Suprapubic skin (tissue), 4 donors: Measurements from ENCODE around the gene TTLL5. TPM values are rescaled to one million over a fixed set of nuclear protein-coding genes. Genes with fewer than 3 reads are reported as not detected.

Experiments used
- DNase-seq, 2 donors: peaks; one replicate each; pipeline ENCODE4 v3.0.0-alpha.2; 2019; ENCODE audit warnings: low spot score in 2 of 2
- H3K27ac ChIP-seq: fragments of 200-600 bp; sonication (generic); one replicate; pipeline ENCODE4 v1.5.1; 2019
- H3K27me3 ChIP-seq: fragments of 200-600 bp; sonication (generic); one replicate; pipeline ENCODE4 v1.5.1; 2019
- H3K36me3 ChIP-seq: fragments of 200-600 bp; sonication (generic); one replicate; pipeline ENCODE4 v1.5.1; 2019
- H3K4me1 ChIP-seq: fragments of 200-600 bp; sonication (generic); one replicate; pipeline ENCODE4 v1.5.1; 2019
- H3K4me3 ChIP-seq: fragments of 200-600 bp; sonication (generic); one replicate; pipeline ENCODE4 v1.5.1; 2019; ENCODE audit warnings: mild to moderate bottlenecking
- H3K9me3 ChIP-seq: fragments of 200-600 bp; sonication (generic); one replicate; pipeline ENCODE4 v1.5.1; 2019
- EP300 ChIP-seq: sonication (generic); formaldehyde crosslinking; IDR thresholded peaks from one replicate; pipeline ENCODE4 v1.6.1; 2017; ENCODE audit warnings: antibody characterized with exemption
- POLR2A ChIP-seq, 2 donors: fragments of 450-650 bp; IDR thresholded peaks; one replicate each; pipeline ENCODE4 v1.6.1; 2017; ENCODE audit warnings: antibody characterized with exemption in 2 of 2, mild to moderate bottlenecking in 2 of 2, moderate library complexity in 2 of 2
- POLR2AphosphoS5 ChIP-seq, 3 donors: sonication (generic); formaldehyde crosslinking; IDR thresholded peaks; one replicate each; pipeline ENCODE4 v1.6.1; 2017; ENCODE audit warnings: antibody characterized with exemption in 3 of 3
- WGBS: methylation state at CpG from one replicate; pipeline ENCODE4 v1.1.5; 2018; 5-methylcytosine and 5-hydroxymethylcytosine counted together
- total RNA-seq, 4 donors: library from RNA; depleted of rRNA; stranded (reverse); fragments of >200 nt; gene quantifications; one replicate each; pipeline ENCODE4 v1.1.0, GENCODE V29; 2016
- TF ChIP-seq, protein P1 (sequence below), 2 donors: fragments of 200-600 bp in 1 of 2; fragments of 450-650 bp in 1 of 2; sonication (generic) in 1 of 2; IDR thresholded peaks; one replicate each; pipeline ENCODE4 v1.5.1; 2016 to 2019; ENCODE audit warnings: antibody characterized with exemption in 2 of 2, mild to moderate bottlenecking in 1 of 2, moderate library complexity in 1 of 2

Gene TTLL5
- total RNA-seq, 4 donors from 2014 or later = 24.4 to 56.4 (median 34.8) TPM

DNA sequence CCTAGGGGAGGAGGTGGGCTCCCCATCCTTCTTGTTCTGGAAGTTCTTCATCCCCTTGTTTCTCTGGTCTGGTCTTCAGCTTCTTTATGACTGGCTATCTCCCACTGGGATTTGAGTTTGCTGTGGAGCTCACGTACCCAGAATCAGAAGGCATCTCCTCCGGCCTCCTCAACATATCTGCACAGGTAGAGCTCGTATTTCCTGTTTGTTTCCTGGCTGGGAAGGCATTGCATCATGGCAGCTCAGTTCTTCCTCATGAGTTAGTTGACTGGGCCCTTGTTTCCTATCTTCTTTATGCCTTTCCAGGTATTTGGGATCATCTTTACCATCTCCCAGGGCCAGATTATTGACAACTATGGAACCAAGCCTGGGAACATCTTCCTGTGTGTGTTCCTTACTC lies 20.2 kb upstream of the TTLL5 start:
- DNase-seq = no peak
- 78% methylated on average over 3 of the region's 3 CpGs for WGBS
- Histone ChIP-seq H3K27ac (no peak overlapping the region), H3K27me3 (no peaks in the 10 kb centered on the region), H3K4me1 (no peaks in the 10 kb centered on the region), H3K9me3 (no peaks in the 10 kb centered on the region), H3K4me3 (no peak overlapping the region), H3K36me3 (no peaks in the 10 kb centered on the region)
- TF ChIP-seq, protein P1, sequence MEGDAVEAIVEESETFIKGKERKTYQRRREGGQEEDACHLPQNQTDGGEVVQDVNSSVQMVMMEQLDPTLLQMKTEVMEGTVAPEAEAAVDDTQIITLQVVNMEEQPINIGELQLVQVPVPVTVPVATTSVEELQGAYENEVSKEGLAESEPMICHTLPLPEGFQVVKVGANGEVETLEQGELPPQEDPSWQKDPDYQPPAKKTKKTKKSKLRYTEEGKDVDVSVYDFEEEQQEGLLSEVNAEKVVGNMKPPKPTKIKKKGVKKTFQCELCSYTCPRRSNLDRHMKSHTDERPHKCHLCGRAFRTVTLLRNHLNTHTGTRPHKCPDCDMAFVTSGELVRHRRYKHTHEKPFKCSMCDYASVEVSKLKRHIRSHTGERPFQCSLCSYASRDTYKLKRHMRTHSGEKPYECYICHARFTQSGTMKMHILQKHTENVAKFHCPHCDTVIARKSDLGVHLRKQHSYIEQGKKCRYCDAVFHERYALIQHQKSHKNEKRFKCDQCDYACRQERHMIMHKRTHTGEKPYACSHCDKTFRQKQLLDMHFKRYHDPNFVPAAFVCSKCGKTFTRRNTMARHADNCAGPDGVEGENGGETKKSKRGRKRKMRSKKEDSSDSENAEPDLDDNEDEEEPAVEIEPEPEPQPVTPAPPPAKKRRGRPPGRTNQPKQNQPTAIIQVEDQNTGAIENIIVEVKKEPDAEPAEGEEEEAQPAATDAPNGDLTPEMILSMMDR (IDR thresholded peaks at IDR 0.05) = no peak
- TF ChIP-seq POLR2A (IDR thresholded peaks at IDR 0.05) (no peak), POLR2AphosphoS5 (IDR thresholded peaks at IDR 0.05) (no peak), EP300 (no peak)

DNA sequence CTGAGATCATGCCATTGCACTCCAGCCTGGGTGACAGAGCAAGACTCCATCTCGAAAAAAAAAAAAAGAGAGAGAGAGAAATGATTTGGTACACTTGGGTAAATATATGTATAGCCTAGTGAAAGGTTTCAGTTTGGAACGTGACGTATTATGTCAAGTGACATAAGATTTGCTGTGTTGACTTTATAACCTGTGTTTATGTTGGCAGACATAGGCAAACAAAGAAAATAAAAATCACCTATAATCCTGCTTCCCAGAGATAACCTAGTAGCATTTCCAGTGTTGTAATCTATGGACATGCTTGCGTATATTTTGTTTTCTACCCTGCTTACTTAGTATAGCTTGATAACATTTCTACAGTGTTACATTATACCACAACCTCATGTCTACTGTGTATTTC lies 17.1 kb upstream of the TTLL5 start:
- Histone ChIP-seq H3K27ac (no peak overlapping the region), H3K27me3 (no peaks in the 10 kb centered on the region), H3K4me1 (no peaks in the 10 kb centered on the region), H3K4me3 (no peak overlapping the region), H3K36me3 (peaks cover 21% of the 10 kb centered on the region), H3K9me3 (no peaks in the 10 kb centered on the region)
- TF ChIP-seq EP300 = no peak
- no peak for DNase-seq
- 60% methylated on average over 4 of the region's 4 CpGs for WGBS

DNA sequence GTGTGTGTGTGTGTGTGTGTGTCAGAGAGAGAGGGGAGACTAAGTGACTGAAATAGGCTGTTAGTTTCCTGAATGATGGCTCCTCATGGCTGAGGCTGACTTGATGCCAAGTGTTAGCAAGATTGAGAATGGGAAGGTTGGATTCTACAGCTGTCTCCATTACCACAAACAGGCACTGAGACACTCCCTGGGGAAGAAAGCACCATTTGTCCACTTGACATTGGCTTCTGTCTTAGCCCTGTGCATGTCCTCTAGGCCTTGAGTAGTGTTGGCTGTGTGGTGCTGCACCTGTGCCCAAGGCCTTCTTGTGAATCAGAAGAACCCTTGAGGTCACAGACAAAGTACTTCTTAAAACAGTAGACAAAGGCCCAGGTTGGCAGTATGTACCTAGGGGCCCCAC lies 16.0 kb upstream of the TTLL5 start:
- TF ChIP-seq EP300 (no peak), POLR2A (IDR thresholded peaks at IDR 0.05) (no peak), POLR2AphosphoS5 (IDR thresholded peaks at IDR 0.05) (no peak)
- TF ChIP-seq, protein P1 (IDR thresholded peaks at IDR 0.05) = no peak

DNA sequence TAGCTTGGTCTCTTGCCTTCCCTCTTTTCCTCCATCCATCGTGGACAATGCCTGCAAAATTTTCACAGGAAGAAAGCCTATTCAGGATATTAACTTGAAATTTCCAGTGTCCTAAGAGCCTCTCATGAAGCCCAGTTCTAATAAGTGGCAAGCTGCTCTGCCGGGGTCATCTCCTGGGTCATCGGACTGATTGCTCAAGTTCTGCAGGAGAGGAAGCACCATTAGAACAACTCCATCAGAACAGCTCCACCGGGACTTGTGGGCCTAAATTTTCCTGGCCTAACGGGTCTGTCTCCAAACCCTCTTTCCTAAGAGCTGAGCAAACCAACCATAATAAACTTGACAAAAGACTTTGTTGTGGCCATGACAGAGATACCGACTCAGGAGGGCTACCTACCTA lies 14.3 kb upstream of the TTLL5 start:
- H3K9me3 ChIP-seq = no peaks in the 10 kb centered on the region
- H3K4me3 ChIP-seq = no peak overlapping the region
- no peak for DNase-seq
- no peaks in the 10 kb centered on the region for H3K4me1 ChIP-seq
- no peak overlapping the region for H3K27ac ChIP-seq
- TF ChIP-seq POLR2A (IDR thresholded peaks at IDR 0.05) (no peak), EP300 (no peak), POLR2AphosphoS5 (IDR thresholded peaks at IDR 0.05) (no peak)
- TF ChIP-seq, protein P1 (IDR thresholded peaks at IDR 0.05) = no peak
- peaks cover 49% of the 10 kb centered on the region for H3K36me3 ChIP-seq
- no peaks in the 10 kb centered on the region for H3K27me3 ChIP-seq
- WGBS = 79% methylated on average over 4 of the region's 6 CpGs

More for the DNA sequence above, 16.0 kb upstream of the TTLL5 start:
- H3K36me3 ChIP-seq = peaks cover 32% of the 10 kb centered on the region
- no peak for DNase-seq
- H3K4me3 ChIP-seq = no peak overlapping the region
- no peaks in the 10 kb centered on the region for H3K4me1 ChIP-seq
- no peaks in the 10 kb centered on the region for H3K9me3 ChIP-seq
- no peak overlapping the region for H3K27ac ChIP-seq
- H3K27me3 ChIP-seq = no peaks in the 10 kb centered on the region

DNA sequence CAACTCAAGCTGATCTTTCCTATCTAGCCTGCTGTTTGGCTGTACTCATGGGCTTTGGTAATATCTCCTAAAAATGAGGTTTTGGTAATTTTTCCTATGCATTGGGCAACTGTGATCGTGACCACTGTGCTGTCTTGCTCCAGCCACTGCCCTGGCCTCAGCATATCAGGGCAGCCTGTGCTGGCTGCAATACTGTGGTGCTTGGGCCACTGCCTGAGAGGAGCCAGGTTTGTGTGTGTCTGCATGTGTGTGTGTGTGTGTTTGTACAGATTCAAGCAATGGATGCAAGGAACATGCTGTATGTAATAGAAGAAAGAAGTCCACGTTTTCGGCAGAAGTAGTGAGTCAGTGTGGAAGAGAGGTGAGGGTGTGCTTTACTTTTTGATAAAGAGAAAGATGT lies 13.4 kb upstream of the TTLL5 start:
- peaks cover 54% of the 10 kb centered on the region for H3K36me3 ChIP-seq
- TF ChIP-seq EP300 = no peak
- no peak for TF ChIP-seq POLR2A (IDR thresholded peaks at IDR 0.05)
- TF ChIP-seq POLR2AphosphoS5 (IDR thresholded peaks at IDR 0.05) = no peak
- TF ChIP-seq, protein P1 (IDR thresholded peaks at IDR 0.05) = no peak
- no peak overlapping the region for H3K4me3 ChIP-seq
- WGBS = 87% methylated on average over 3 of the region's 3 CpGs
- H3K27ac ChIP-seq = no peak overlapping the region
- H3K9me3 ChIP-seq = no peaks in the 10 kb centered on the region
- no peaks in the 10 kb centered on the region for H3K27me3 ChIP-seq
- DNase-seq = no peak
- no peaks in the 10 kb centered on the region for H3K4me1 ChIP-seq

DNA sequence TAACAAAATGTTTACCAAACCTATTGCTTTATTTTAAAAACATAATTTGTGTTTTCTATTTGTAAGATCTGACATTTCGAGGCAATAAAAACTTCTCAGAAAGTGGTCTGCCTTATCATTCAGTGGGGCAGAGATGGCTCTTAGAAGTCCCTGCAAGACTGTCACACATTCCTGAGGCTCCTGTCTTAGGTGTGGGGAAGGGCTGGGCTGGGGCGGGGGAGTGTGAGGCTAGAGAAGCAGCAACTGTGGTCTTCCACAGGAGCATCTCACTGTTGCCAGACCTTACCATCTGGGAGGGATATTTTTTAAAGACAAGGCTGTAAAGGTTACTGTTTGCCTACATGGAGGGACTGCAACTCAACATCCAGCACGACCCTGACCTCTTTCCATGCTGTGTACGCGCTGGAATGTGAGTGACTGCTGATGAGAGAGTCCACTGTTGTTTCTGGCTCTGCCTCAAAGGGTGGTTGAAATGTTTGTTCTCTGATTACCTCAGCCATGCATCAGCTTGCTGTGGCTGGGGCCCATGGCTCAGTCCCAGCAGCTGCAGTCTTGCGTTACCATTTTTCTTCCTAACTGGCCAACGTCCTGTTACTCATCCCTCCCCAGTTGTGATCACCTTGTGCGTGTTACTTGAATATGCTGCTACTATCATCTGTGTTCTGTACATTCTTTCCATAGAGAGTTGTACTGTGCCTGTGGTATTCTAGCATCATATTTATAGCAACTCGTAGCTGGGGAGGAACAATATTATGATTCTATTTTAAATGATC lies 12.8 kb upstream of the TTLL5 start:
- Histone ChIP-seq H3K4me1 (no peaks in the 10 kb centered on the region), H3K4me3 (no peak overlapping the region), H3K27me3 (no peaks in the 10 kb centered on the region), H3K9me3 (no peaks in the 10 kb centered on the region), H3K27ac (no peak overlapping the region), H3K36me3 (peaks cover 60% of the 10 kb centered on the region)
- DNase-seq = no peak
- no peak for TF ChIP-seq POLR2A (IDR thresholded peaks at IDR 0.05)
- TF ChIP-seq EP300 = no peak
- TF ChIP-seq, protein P1 (IDR thresholded peaks at IDR 0.05) = no peak
- TF ChIP-seq POLR2AphosphoS5 (IDR thresholded peaks at IDR 0.05) = no peak
- 75% methylated on average over 6 of the region's 9 CpGs for WGBS
